ENCODE results near the gene MRPL50.

MRPL50 gene

GRCh38 chr9:101438523-101438922 is 40.1 kb upstream of the MRPL50 start:
- no peak overlapping the region for H3K4me3 ChIP-seq (ENCODE audit: low read depth in 1 of 2, low read length in 2 of 2)
- no peak overlapping the region for H3K27ac ChIP-seq (ENCODE audit: low read length)
- H3K9me3 ChIP-seq (ENCODE audit: insufficient read depth, low read length, severe bottlenecking) = no peaks in the 10 kb centered on the region
- DNase-seq (no peak), ATAC-seq (ENCODE audit: insufficient read depth, low read depth) (no peak)
- no peaks in the 10 kb centered on the region for H3K4me1 ChIP-seq (ENCODE audit: insufficient read depth, low read length)
- TF ChIP-seq CTCF (IDR thresholded peaks at IDR 0.05; ENCODE audit: borderline replicate concordance, extremely low read depth, low read length, poor library complexity, severe bottlenecking) (no peak), EZH2 (IDR thresholded peaks at IDR 0.05; ENCODE audit: borderline replicate concordance, low read depth, low read length, severe bottlenecking) (no peak)
- peaks cover 3% of the 10 kb centered on the region for H3K27me3 ChIP-seq (ENCODE audit: insufficient read depth, low read length, poor library complexity)
- H4K20me1 ChIP-seq (ENCODE audit: insufficient read depth, low read length) = no peaks in the 10 kb centered on the region
- no peak overlapping the region for H3K9ac ChIP-seq (ENCODE audit: low read depth, low read length)
- H3K79me2 ChIP-seq (ENCODE audit: insufficient read depth, low read length) = no peaks in the 10 kb centered on the region
- H3K36me3 ChIP-seq (ENCODE audit: insufficient read depth, low read length) = no peaks in the 10 kb centered on the region
- H3K4me2 ChIP-seq (ENCODE audit: insufficient read depth, low read length) = no peak overlapping the region
- H2AFZ ChIP-seq (ENCODE audit: low read depth, low read length) = no peak overlapping the region

GRCh38 chr9:101437806-101438232 is 39.4 kb upstream of the MRPL50 start:
- Histone ChIP-seq H3K4me2 (ENCODE audit: insufficient read depth, low read length) (no peak overlapping the region), H3K27ac (ENCODE audit: low read length) (no peak overlapping the region), H3K36me3 (ENCODE audit: insufficient read depth, low read length) (no peaks in the 10 kb centered on the region), H2AFZ (ENCODE audit: low read depth, low read length) (no peak overlapping the region), H3K4me3 (ENCODE audit: low read depth in 1 of 2, low read length in 2 of 2) (no peak overlapping the region), H3K9me3 (ENCODE audit: insufficient read depth, low read length, severe bottlenecking) (no peaks in the 10 kb centered on the region), H3K4me1 (ENCODE audit: insufficient read depth, low read length) (no peaks in the 10 kb centered on the region), H3K79me2 (ENCODE audit: insufficient read depth, low read length) (no peaks in the 10 kb centered on the region), H4K20me1 (ENCODE audit: insufficient read depth, low read length) (no peaks in the 10 kb centered on the region), H3K27me3 (ENCODE audit: insufficient read depth, low read length, poor library complexity) (peaks cover 3% of the 10 kb centered on the region), H3K9ac (ENCODE audit: low read depth, low read length) (no peak overlapping the region)
- ATAC-seq (ENCODE audit: insufficient read depth, low read depth) (no peak), DNase-seq (no peak)
- TF ChIP-seq CTCF (IDR thresholded peaks at IDR 0.05; ENCODE audit: borderline replicate concordance, extremely low read depth, low read length, poor library complexity, severe bottlenecking) = no peak
- no peak for TF ChIP-seq EZH2 (IDR thresholded peaks at IDR 0.05; ENCODE audit: borderline replicate concordance, low read depth, low read length, severe bottlenecking)

GRCh38 chr9:101435601-101436079 is 37.2 kb upstream of the MRPL50 start, which contains the start of gene ALDOB:
TSS of gene ALDOB (minus strand) at chr9:101435774. CDS start at chr9:101430887, 4,887 bp downstream.
- no peak within 1 kb of the TSS for H3K9ac ChIP-seq (ENCODE audit: low read depth, low read length)
- ATAC-seq (ENCODE audit: insufficient read depth, low read depth) (no peak), DNase-seq (no peak)
- H3K27ac ChIP-seq (ENCODE audit: low read length) = no peak within 1 kb of the TSS
- H3K4me2 ChIP-seq (ENCODE audit: insufficient read depth, low read length) = no peak within 1 kb of the TSS
- no peaks in the 10 kb centered on the region for H3K36me3 ChIP-seq (ENCODE audit: insufficient read depth, low read length)
- H3K79me2 ChIP-seq (ENCODE audit: insufficient read depth, low read length) = no peaks in the 10 kb centered on the region
- H3K4me3 ChIP-seq (ENCODE audit: low read depth in 1 of 2, low read length in 2 of 2) = no peak within 1 kb of the TSS
- peaks cover 3% of the 10 kb centered on the region for H3K27me3 ChIP-seq (ENCODE audit: insufficient read depth, low read length, poor library complexity)
- H3K4me1 ChIP-seq (ENCODE audit: insufficient read depth, low read length) = no peaks in the 10 kb centered on the region
- H3K9me3 ChIP-seq (ENCODE audit: insufficient read depth, low read length, severe bottlenecking) = no peaks in the 10 kb centered on the region
- no peak for TF ChIP-seq CTCF (IDR thresholded peaks at IDR 0.05; ENCODE audit: borderline replicate concordance, extremely low read depth, low read length, poor library complexity, severe bottlenecking)
- TF ChIP-seq EZH2 (IDR thresholded peaks at IDR 0.05; ENCODE audit: borderline replicate concordance, low read depth, low read length, severe bottlenecking) = no peak
- H2AFZ ChIP-seq (ENCODE audit: low read depth, low read length) = no peak within 1 kb of the TSS
- H4K20me1 ChIP-seq (ENCODE audit: insufficient read depth, low read length) = no peaks in the 10 kb centered on the region

GRCh38 chr9:101434998-101435397 is 36.6 kb upstream of the MRPL50 start:
- H3K27ac ChIP-seq (ENCODE audit: low read length) = no peak overlapping the region

More at GRCh38 chr9:101434998-101435397, 36.6 kb upstream of the MRPL50 start:
- ATAC-seq (ENCODE audit: insufficient read depth, low read depth) = no peak
- H3K9ac ChIP-seq (ENCODE audit: low read depth, low read length) = no peak overlapping the region
- no peaks in the 10 kb centered on the region for H3K9me3 ChIP-seq (ENCODE audit: insufficient read depth, low read length, severe bottlenecking)
- no peaks in the 10 kb centered on the region for H3K36me3 ChIP-seq (ENCODE audit: insufficient read depth, low read length)
- no peak overlapping the region for H3K4me2 ChIP-seq (ENCODE audit: insufficient read depth, low read length)
- no peak overlapping the region for H3K4me3 ChIP-seq (ENCODE audit: low read depth in 1 of 2, low read length in 2 of 2)
- no peaks in the 10 kb centered on the region for H3K4me1 ChIP-seq (ENCODE audit: insufficient read depth, low read length)
- no peaks in the 10 kb centered on the region for H3K79me2 ChIP-seq (ENCODE audit: insufficient read depth, low read length)
- H2AFZ ChIP-seq (ENCODE audit: low read depth, low read length) = no peak overlapping the region
- no peak for DNase-seq
- H4K20me1 ChIP-seq (ENCODE audit: insufficient read depth, low read length) = no peaks in the 10 kb centered on the region
- TF ChIP-seq EZH2 (IDR thresholded peaks at IDR 0.05; ENCODE audit: borderline replicate concordance, low read depth, low read length, severe bottlenecking) (no peak), CTCF (IDR thresholded peaks at IDR 0.05; ENCODE audit: borderline replicate concordance, extremely low read depth, low read length, poor library complexity, severe bottlenecking) (no peak)
- H3K27me3 ChIP-seq (ENCODE audit: insufficient read depth, low read length, poor library complexity) = peaks cover 3% of the 10 kb centered on the region

All from DND-41 (cell line).